ENCODE results near the gene KNTC1. TPM values are rescaled to one million over a fixed set of nuclear protein-coding genes. Genes with fewer than 3 reads are reported as not detected.

KNTC1 gene
- total RNA-seq, 1 experiment from 2014 or later = 71.3 TPM

DNA sequence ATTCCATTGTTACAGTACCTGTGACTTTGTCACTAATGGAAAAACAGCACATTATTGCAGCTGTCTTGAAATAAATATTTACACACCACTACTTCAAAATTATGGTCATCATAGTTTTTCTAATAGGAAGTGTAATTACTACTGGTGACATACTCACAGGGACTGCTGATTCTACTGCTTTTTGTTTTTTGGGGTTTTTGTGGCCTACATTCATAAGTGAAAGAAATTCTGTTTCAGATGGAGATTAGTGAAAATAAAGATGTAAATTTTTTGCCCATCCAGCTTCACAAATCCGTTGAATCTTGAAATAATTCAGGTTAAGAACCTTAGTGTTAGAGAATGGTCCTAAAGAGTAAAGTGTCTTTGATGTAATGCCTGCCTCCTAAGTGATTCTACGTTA lies 17.5 kb downstream of the KNTC1 start:
- Histone ChIP-seq H2BK5ac (ENCODE audit: insufficient read length, low read length) (no peak overlapping the region), H2AFZ (ENCODE audit: low read length) (no peak overlapping the region), H3K18ac (ENCODE audit: insufficient read length, low read depth, low read length) (no peak overlapping the region), H4K5ac (ENCODE audit: insufficient read length, low read depth, low read length) (no peak overlapping the region), H2BK15ac (ENCODE audit: low read depth, low read length) (no peak overlapping the region), H3K56ac (ENCODE audit: insufficient read length, low read depth, low read length) (no peak overlapping the region), H3K27ac (ENCODE audit: insufficient read length, low read depth, low read length) (no peak overlapping the region), H4K8ac (replicated peaks; ENCODE audit: insufficient read length, low read depth, low read length) (no peak overlapping the region), H3K9ac (ENCODE audit: extremely low read depth, insufficient read length, low read length) (no peak overlapping the region), H2BK120ac (ENCODE audit: low read depth, low read length, poor library complexity, severe bottlenecking) (no peak overlapping the region), H3K4ac (ENCODE audit: low read depth, low read length) (no peak overlapping the region), H3K4me2 (ENCODE audit: insufficient read depth, insufficient read length, low read length) (no peak overlapping the region), H2AK5ac (ENCODE audit: insufficient read length, low read length) (no peak overlapping the region), H4K91ac (ENCODE audit: insufficient read length, low read depth, low read length) (no peak overlapping the region), H4K20me1 (ENCODE audit: control insufficient read depth, insufficient read depth, insufficient read length) (no peaks in the 10 kb centered on the region), H3K27me3 (ENCODE audit: insufficient read depth, low read length) (no peaks in the 10 kb centered on the region), H3T11ph (ENCODE audit: low read length) (no peak overlapping the region), H3K23ac (ENCODE audit: insufficient read length, low read depth, low read length) (no peak overlapping the region), H3K23me2 (ENCODE audit: insufficient read length, low read depth, low read length, poor library complexity, severe bottlenecking) (no peaks in the 10 kb centered on the region), H2BK20ac (ENCODE audit: low read depth, low read length, poor library complexity, severe bottlenecking) (no peak overlapping the region), H3K79me1 (ENCODE audit: insufficient read depth, low read depth, low read length, poor library complexity, severe bottlenecking) (no peaks in the 10 kb centered on the region), H3K14ac (ENCODE audit: insufficient read depth, low read length) (no peak overlapping the region), H2BK12ac (ENCODE audit: insufficient read length, low read depth, low read length) (no peak overlapping the region), H3K4me1 (ENCODE audit: insufficient read depth, low read length) (no peaks in the 10 kb centered on the region), H3K79me2 (ENCODE audit: insufficient read depth, low read length) (no peaks in the 10 kb centered on the region), H3K9me3 (ENCODE audit: control insufficient read depth, low read depth, low read length) (no peaks in the 10 kb centered on the region)
- no peak for TF ChIP-seq CTCF (conservative IDR thresholded peaks at IDR 0.05)
- no peak overlapping the region for H3K27ac Mint-ChIP-seq
- peaks cover 20 to 64% (median 51%) of the 10 kb centered on the region in 3 experiments; a peak in 6 of 7 replicates for H3K36me3 Mint-ChIP-seq (ENCODE audit: insufficient read depth in 1 of 3, low read depth in 3 of 3)
- no peaks in the 10 kb centered on the region for H3K9me3 Mint-ChIP-seq
- no peaks in the 10 kb centered on the region for H3K4me1 Mint-ChIP-seq
- no peak for DNase-seq
- H3K4me3 Mint-ChIP-seq = no peak overlapping the region
- no CpG with 5 or more reads among the region's 2 CpGs for WGBS (ENCODE audit: extremely low coverage, insufficient read length, low lambda C conversion rate)
- no peaks in the 10 kb centered on the region for H3K27me3 Mint-ChIP-seq (ENCODE audit: low read depth)

Measured in H9 (cell line).